ENCODE measurements around the gene COL24A1.
A peak's percentile ranks its signal among the peaks of the same experiment; 100 is the strongest.
"Not testable (repeated sequence)": the region's sequence is repeated elsewhere in the genome, so short reads cannot be mapped to it uniquely, and the experiment has no call there.

COL24A1 gene

GRCh38 chr1:86152887-86153286 is 3.7 kb downstream of the COL24A1 start:
- DNase-seq = no peak

DNA sequence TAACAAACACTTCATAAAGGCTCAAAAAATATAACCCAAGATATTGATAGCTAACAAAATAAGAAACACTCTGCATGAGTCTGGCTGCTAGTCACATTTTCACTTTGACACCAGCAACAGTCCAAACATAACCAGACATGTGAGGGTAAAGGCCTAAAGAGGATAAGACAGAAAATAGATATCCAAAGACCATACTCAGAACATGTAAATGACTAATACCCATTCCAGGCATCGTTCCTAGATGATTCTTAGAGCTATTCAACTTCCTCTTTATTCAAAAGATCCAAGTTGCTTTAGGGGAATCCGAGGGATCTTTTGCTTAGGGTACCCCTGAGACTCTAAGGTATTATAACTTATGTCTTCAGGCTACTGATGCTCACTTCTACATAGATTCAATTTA is 5.1 kb downstream of the COL24A1 start:
- peak; percentile 87 for DNase-seq

GRCh38 chr1:86150553-86151055 is 6.0 kb downstream of the COL24A1 start:
- DNase-seq = peak; percentile 56

DNA sequence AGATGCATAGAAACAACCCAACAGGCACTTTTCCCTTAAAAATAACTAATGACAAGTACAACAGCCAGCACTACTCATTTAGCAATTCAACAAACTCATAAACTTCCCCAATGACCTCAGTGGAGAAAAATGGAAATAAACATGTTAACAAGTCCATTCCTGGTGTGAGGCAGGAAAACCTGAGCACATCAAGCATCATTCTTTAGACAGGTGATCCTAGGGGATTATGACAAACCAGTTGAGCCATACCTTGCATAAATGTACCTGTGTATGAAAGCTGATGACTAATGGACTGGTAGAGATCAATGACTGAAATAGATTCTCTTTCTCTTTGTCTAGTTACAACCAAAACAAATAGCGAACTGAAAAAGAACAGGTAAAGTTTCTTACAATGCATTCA is 7.0 kb downstream of the COL24A1 start:
- DNase-seq = no peak

- no peak for DNase-seq
These were observed 8.8 kb downstream of the COL24A1 start for GRCh38 chr1:86147755-86148154.

DNA sequence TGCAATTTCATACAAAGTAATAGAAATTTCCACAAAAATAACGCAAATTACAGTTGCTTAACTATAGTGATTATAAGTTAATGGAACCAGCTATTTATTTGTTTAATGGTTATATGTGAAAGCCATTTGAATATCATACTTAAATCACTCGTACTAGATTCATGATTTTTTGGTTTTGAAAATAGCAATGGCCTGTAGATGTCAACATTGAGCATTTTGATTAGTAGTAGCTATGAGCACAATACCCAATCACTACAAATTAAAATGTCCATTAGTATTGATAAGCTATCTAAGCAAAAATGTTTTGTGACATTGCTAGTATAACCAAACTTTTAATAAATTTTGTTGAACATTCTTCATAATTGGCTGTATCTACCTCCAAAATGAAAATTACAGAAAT is 10.0 kb downstream of the COL24A1 start:
- DNase-seq = no peak

DNA sequence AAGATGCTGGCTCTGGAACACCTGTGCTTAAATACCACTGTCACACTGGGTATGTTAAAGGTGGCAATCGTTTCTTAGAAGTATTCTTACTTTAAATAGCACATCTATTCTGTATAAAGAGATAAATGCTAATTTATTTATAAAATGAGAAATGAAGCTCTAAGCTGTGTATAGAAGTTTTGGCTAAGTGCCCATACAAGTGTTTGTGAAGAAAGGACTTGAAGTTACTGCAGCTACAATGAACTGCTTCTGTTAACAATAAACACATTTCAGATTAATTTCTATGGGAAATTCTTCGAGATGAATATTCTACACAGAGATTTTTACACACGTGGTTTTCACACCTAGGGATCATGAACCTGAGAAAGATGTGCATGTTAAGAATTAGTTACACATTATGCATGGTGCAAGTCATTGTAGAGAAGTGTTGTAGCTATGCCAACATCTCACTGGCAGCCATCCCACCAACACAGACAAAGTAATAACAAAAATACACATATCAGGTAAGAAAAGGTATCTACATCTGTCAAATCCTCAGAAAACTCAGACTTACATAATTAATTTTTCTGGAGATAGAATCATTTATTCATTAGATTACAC is 16.2 kb downstream of the COL24A1 start:
- no peak for DNase-seq

GRCh38 chr1:86138746-86139145 is 17.8 kb downstream of the COL24A1 start:
- no peak for DNase-seq

DNA sequence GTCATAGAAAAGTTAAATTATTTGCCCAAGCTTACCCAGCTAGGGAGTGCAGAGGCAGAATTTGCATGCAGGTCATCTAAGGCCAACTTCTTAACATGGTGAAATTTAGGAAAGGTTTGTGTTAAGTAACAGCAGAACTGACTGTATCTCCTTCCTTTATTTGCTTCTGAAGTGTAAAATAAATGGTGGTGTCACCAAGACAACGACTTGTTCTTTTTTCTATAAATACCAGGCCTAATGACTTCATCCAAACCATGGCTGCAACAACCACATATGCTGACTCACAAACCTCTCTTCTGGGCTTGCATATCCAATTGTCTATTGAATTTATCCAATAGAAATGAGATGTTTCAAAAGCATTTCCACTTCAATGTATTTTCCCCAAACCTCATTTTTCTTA is 19.1 kb downstream of the COL24A1 start:
- DNase-seq = peak; percentile 90

GRCh38 chr1:86119214-86119764 is 37.3 kb downstream of the COL24A1 start:
- DNase-seq = peak; percentile 7

GRCh38 chr1:86114816-86115400 is 41.7 kb downstream of the COL24A1 start:
- no peak for DNase-seq

- DNase-seq = no peak
These were observed 42.3 kb downstream of the COL24A1 start for GRCh38 chr1:86114236-86114635.

DNA sequence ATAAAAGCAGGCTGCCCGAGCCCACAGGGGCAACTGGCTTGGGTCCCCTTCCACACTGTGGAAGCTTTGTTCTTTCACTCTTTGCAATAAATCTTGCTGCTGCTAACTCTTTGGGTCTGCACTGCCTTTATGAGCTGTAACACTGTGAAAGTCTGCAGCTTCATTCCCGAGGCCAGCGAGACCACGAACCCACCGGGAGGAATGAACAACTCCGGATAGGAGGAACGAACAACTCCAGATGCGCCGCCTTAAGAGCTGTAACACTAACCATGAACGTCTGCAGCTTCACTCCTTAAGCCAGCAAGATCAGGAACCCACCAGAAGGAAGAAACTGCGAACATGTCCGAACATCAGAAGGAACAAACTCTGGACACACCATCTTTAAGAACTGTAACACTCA is 45.0 kb downstream of the COL24A1 start:
- not testable (repeated sequence) for DNase-seq

- no peak for DNase-seq
These were observed 46.0 kb downstream of the COL24A1 start for GRCh38 chr1:86110451-86111129.

- DNase-seq = no peak
These were observed 51.1 kb downstream of the COL24A1 start for GRCh38 chr1:86105533-86105866.

DNA sequence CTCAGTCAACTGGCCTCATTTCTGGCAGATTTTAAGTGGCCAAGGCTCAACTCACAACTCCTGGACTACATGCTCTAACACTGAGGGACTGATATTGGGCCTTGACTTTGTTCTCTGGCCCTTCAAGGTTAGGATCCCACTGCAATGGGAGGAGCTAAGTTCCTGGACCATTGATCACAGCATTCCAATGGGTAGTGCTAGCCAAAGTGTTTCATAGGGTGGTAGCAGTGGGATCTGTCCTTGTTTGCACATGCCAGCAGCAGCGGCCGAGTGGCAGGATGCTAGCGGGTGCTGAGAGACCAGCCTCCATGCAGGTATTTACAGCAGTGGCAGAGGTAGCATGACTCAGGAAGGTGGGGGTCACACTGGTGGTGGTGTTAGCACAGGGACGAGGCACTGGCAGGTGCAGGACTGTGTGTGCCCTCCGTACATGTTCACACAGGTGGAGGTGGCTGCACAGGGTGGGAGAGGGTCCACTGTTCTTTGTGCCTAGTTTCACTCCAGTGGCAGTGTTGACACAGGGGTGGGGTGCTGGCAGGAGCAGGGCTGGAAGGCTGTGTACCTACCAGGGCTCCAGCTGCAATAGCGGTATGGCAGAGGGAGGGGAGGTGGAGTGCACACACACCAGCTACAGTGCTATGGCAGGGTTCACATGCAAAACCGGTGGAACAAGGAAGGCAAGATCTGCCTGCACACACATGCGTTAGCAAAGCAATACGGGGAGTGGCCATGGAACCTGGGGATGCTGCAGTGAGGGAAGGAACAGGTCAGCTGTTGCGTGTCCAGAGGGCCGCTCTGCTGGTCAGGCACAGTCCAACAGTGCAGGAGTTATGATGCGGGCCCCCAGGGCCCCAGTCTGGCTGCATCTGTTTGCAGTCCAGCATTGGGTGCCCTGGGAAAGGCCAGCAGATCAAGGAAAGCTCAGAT is 51.7 kb downstream of the COL24A1 start:
- no peak for DNase-seq

GRCh38 chr1:86101616-86102015 is 55.0 kb downstream of the COL24A1 start:
- no peak for DNase-seq

- DNase-seq = no peak
These were observed 56.2 kb downstream of the COL24A1 start for GRCh38 chr1:86100401-86100800.

GRCh38 chr1:86089765-86090164 is 66.8 kb downstream of the COL24A1 start:
- no peak for DNase-seq

GRCh38 chr1:86085741-86086409 is 70.7 kb downstream of the COL24A1 start:
- DNase-seq = no peak

DNA sequence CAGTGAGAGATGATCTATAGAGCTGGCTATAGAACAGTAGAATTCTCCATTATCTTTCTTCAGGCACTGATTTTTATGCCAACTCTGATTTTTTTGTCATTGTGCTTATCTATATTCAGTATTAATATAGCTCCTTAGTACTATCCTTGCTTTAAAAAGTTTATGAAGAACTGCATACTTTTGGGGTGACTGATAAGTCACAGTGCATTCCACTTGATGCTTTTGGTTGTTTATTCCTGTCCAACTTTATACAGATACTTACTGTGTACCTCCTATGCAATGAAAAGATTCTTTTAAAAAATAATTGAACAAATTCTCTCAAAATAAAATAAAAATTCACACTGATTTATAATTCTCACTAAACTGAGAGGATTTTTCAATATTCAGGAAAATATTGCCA is 71.6 kb downstream of the COL24A1 start:
- peak; percentile 37 for DNase-seq

DNA sequence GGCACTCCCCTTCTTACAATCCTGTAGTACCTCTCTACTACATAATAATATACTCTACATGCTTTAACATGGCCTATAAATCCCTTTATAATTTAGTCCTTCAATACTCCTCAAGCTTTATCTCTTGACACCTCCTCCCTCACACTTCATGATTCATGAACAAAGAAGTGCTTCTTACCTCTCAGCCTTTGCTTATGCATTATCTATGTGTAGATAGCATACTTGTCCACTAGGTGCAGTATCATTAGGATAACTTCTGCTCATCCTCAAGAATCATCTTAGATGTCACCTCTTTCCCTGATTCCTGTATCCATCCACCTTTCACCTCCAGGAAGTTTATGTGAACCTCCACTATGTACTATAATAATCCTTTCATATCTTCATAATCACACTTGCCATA is 74.4 kb downstream of the COL24A1 start:
- no peak for DNase-seq
